GM21360 (cell line): ENCODE measurements around the gene MAPK8.
A peak's percentile ranks its signal among the peaks of the same experiment; 100 is the strongest.
"Not testable (repeated sequence)": the region's sequence is repeated elsewhere in the genome, so short reads cannot be mapped to it uniquely, and the experiment has no call there.

Experiments
- ATAC-seq: cut with Tn5 transposase; IDR thresholded peaks from one replicate; pipeline ENCODE4 v1.9.1; 2021; ENCODE audit warnings: mild to moderate bottlenecking, moderate library complexity; ENCODE audit not compliant: unreplicated experiment

MAPK8 gene

GRCh38 chr10:48306265-48306869 lies at the start of gene MAPK8:
MAPK8 (plus strand) TSS chr10:48306677; CDS start chr10:48401661, 94,984 bp downstream.
- ATAC-seq = peak; percentile 77

GRCh38 chr10:48257407-48257961 lies 49.0 kb upstream of the MAPK8 start:
- ATAC-seq = no peak

- ATAC-seq = no peak
These were observed 48.4 kb upstream of the MAPK8 start for GRCh38 chr10:48258105-48258504.

GRCh38 chr10:48266528-48266927 lies 39.9 kb upstream of the MAPK8 start:
- no peak for ATAC-seq

GRCh38 chr10:48271047-48271730 lies 35.3 kb upstream of the MAPK8 start:
- ATAC-seq = no peak

GRCh38 chr10:48272682-48273081 lies 33.8 kb upstream of the MAPK8 start:
- ATAC-seq = no peak

- no peak for ATAC-seq
These were observed 32.7 kb upstream of the MAPK8 start for GRCh38 chr10:48273741-48274140.

- no peak for ATAC-seq
These were observed 31.8 kb upstream of the MAPK8 start, which contains the start of gene FRMPD2 for GRCh38 chr10:48274636-48275035. FRMPD2 (minus strand) TSS chr10:48274696; CDS start chr10:48274567, 129 bp downstream.

GRCh38 chr10:48277093-48277492 lies 29.4 kb upstream of the MAPK8 start:
- no peak for ATAC-seq

GRCh38 chr10:48279081-48279751 lies 27.3 kb upstream of the MAPK8 start:
- ATAC-seq = peak; percentile 86

GRCh38 chr10:48281697-48282096 lies 24.8 kb upstream of the MAPK8 start:
- ATAC-seq = not testable (repeated sequence)

GRCh38 chr10:48282829-48283228 lies 23.6 kb upstream of the MAPK8 start:
- ATAC-seq = peak; percentile 49

- ATAC-seq = no peak
These were observed 22.4 kb upstream of the MAPK8 start for GRCh38 chr10:48284002-48284546.

- ATAC-seq = no peak
These were observed 21.7 kb upstream of the MAPK8 start for GRCh38 chr10:48284811-48285210.

GRCh38 chr10:48285710-48286109 lies 20.8 kb upstream of the MAPK8 start:
- no peak for ATAC-seq

- ATAC-seq = no peak
These were observed 20.1 kb upstream of the MAPK8 start for GRCh38 chr10:48286356-48286755.

GRCh38 chr10:48287417-48288391 lies 18.8 kb upstream of the MAPK8 start:
- no peak for ATAC-seq

- no peak for ATAC-seq
These were observed 17.8 kb upstream of the MAPK8 start for GRCh38 chr10:48288661-48289060.

GRCh38 chr10:48289501-48290238 lies 16.8 kb upstream of the MAPK8 start:
- ATAC-seq = peak; percentile 47
